NT2/D1 (cell line): ENCODE measurements around the gene MRPL49.

Source experiments
- DNase-seq: peaks from one replicate; pipeline ENCODE4 v3.0.0-alpha.2; 2011; ENCODE audit warnings: low read depth, low spot score
- H3K27me3 ChIP-seq: 2 replicates; pipeline ENCODE4 v1.6.0; 2011; ENCODE audit warnings: mild to moderate bottlenecking; ENCODE audit not compliant: insufficient read length, insufficient read depth
- H3K36me3 ChIP-seq: 2 replicates; pipeline ENCODE4 v1.6.1; 2011; ENCODE audit warnings: mild to moderate bottlenecking, low read length, mixed read lengths; ENCODE audit not compliant: insufficient read depth, insufficient read length
- H3K4me1 ChIP-seq: 2 replicates; pipeline ENCODE4 v1.5.1; 2011; ENCODE audit not compliant: insufficient read depth, insufficient read length
- H3K4me3 ChIP-seq: 2 replicates; pipeline ENCODE4 v1.5.1; 2011; ENCODE audit warnings: low read depth; ENCODE audit not compliant: insufficient read length
- H3K9ac ChIP-seq: 2 replicates; pipeline ENCODE4 v1.6.0; 2011; ENCODE audit warnings: low read depth; ENCODE audit not compliant: insufficient read length
- H3K9me3 ChIP-seq: 2 replicates; pipeline ENCODE4 v1.5.1; 2011; ENCODE audit warnings: mild to moderate bottlenecking, low read length; ENCODE audit not compliant: insufficient read depth
- SUZ12 ChIP-seq: IDR thresholded peaks from 2 replicates; pipeline ENCODE4 v1.6.1; 2011; ENCODE audit not compliant: insufficient read length, insufficient read depth; ENCODE audit errors: extremely low read depth
- YY1 ChIP-seq: IDR thresholded peaks from 2 replicates; pipeline ENCODE4 v1.6.1; 2011; ENCODE audit not compliant: insufficient read length, insufficient read depth
- ZNF274 ChIP-seq: IDR thresholded peaks from 2 replicates; pipeline ENCODE4 v1.6.1; 2011; ENCODE audit warnings: mild to moderate bottlenecking, low read depth, low read length

Gene MRPL49

DNA sequence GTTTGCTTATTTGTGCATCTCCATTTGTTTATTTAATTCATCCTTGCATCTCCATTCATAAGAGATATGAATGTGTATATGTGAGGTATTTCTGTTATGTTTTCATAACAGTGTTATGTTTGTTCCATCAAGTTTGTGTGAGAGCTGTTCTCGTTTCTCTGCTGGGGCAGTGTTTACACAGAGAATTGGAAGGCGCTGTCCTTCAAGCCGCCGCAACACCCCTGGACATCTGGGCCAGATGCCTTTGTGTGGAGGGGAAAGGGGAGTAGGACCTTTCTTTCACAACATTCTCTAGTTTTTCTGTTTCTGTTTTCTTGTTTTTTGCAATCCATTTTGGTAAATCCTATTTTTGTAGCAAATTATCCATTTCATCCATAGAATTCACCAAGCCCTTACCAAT, 17.5 kb upstream of the MRPL49 start:
- H3K36me3 ChIP-seq, result peaks cover 51% of the 10 kb centered on the region
- H3K9ac ChIP-seq, result no peak overlapping the region
- H3K4me1 ChIP-seq, result no peaks in the 10 kb centered on the region
- no peak for DNase-seq
- no peak overlapping the region for H3K4me3 ChIP-seq
- no peak for TF ChIP-seq ZNF274
- no peak for TF ChIP-seq YY1
- TF ChIP-seq SUZ12, result no peak
- H3K27me3 ChIP-seq, result no peaks in the 10 kb centered on the region
- H3K9me3 ChIP-seq, result no peaks in the 10 kb centered on the region

GRCh38 chr11:65107078-65107477, 15.0 kb upstream of the MRPL49 start:
- TF ChIP-seq YY1 (no peak), SUZ12 (no peak), ZNF274 (no peak)
- Histone ChIP-seq H3K36me3 (peaks cover 52% of the 10 kb centered on the region), H3K4me1 (peaks cover 8% of the 10 kb centered on the region), H3K4me3 (no peak overlapping the region), H3K27me3 (no peaks in the 10 kb centered on the region), H3K9ac (no peak overlapping the region), H3K9me3 (no peaks in the 10 kb centered on the region)
- DNase-seq, result no peak

DNA sequence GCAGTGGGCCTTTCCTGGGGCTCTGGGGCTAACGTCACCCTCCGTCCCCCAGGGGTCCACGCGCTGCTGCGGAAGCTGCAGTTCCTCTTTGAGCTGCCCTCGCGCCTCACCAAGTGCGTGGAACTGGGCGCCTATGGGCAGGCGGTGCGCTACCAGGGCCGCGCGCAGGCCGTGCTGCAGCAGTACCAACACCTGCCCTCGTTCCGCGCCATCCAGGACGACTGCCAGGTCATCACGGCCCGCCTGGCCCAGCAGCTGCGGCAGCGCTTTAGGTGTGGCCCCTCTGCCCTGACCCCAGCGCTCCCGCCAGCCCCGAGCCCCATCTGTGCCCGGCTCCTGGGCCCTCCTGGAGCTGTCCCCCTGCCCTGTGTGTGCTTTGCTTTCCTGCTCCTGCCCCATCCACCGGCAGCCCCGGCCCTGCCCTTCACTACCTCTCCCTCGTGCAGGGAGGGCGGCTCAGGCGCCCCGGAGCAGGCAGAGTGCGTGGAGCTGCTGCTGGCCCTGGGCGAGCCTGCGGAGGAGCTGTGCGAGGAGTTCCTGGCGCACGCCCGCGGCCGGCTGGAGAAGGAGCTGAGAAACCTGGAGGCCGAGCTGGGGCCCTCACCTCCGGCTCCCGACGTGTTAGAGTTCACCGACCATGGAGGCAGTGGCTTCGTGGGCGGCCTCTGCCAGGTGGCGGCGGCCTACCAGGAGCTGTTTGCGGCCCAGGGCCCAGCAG, 14.2 kb upstream of the MRPL49 start:
- H3K9ac ChIP-seq, result no peak overlapping the region
- no peak overlapping the region for H3K4me3 ChIP-seq
- peaks cover 46% of the 10 kb centered on the region for H3K36me3 ChIP-seq
- no peaks in the 10 kb centered on the region for H3K27me3 ChIP-seq
- no peak for DNase-seq
- TF ChIP-seq ZNF274 (no peak), SUZ12 (no peak), YY1 (no peak)
- peaks cover 8% of the 10 kb centered on the region for H3K4me1 ChIP-seq
- no peaks in the 10 kb centered on the region for H3K9me3 ChIP-seq

DNA sequence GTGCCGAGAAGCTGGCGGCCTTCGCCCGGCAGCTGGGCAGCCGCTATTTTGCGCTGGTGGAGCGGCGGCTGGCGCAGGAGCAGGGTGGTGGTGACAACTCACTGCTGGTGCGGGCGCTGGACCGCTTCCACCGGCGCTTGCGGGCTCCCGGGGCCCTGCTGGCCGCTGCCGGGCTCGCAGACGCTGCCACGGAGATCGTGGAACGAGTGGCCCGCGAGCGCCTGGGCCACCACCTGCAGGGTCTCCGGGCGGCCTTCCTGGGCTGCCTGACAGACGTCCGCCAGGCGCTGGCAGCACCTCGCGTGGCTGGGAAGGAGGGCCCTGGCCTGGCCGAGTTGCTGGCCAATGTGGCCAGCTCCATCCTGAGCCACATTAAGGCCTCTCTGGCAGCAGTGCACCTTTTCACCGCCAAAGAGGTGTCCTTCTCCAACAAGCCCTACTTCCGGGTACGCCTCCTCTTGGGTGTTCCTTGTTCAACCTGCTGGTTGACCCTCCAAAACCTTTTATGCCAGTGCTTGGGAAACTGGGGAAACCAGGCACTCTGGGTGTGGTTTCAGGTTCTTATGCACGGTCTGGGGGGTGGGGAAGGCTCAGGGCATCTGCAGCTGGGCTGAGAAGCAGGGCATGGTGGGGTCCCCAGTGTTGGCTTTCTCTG, 13.5 kb upstream of the MRPL49 start:
- H3K4me3 ChIP-seq, result no peak overlapping the region
- H3K4me1 ChIP-seq, result peaks cover 8% of the 10 kb centered on the region
- no peaks in the 10 kb centered on the region for H3K27me3 ChIP-seq
- no peak overlapping the region for H3K9ac ChIP-seq
- H3K36me3 ChIP-seq, result peaks cover 44% of the 10 kb centered on the region
- no peak for DNase-seq
- no peak for TF ChIP-seq YY1
- TF ChIP-seq SUZ12, result no peak
- no peak for TF ChIP-seq ZNF274
- no peaks in the 10 kb centered on the region for H3K9me3 ChIP-seq

GRCh38 chr11:65109231-65110198, 12.6 kb upstream of the MRPL49 start:
- DNase-seq, result no peak
- H3K9me3 ChIP-seq, result no peaks in the 10 kb centered on the region

GRCh38 chr11:65110354-65110861, 11.7 kb upstream of the MRPL49 start:
- no peaks in the 10 kb centered on the region for H3K9me3 ChIP-seq
- H3K4me3 ChIP-seq, result no peak overlapping the region
- H3K4me1 ChIP-seq, result peaks cover 14% of the 10 kb centered on the region
- peaks cover 56% of the 10 kb centered on the region for H3K36me3 ChIP-seq
- no peaks in the 10 kb centered on the region for H3K27me3 ChIP-seq
- TF ChIP-seq SUZ12 (no peak), ZNF274 (no peak), YY1 (no peak)
- DNase-seq, result peak; percentile 79
- H3K9ac ChIP-seq, result peak overlapping the region; percentile 54

More at GRCh38 chr11:65109231-65110198, 12.6 kb upstream of the MRPL49 start:
- H3K4me1 ChIP-seq, result peaks cover 8% of the 10 kb centered on the region
- H3K9ac ChIP-seq, result no peak overlapping the region
- TF ChIP-seq ZNF274 (no peak), YY1 (no peak), SUZ12 (no peak)
- no peak overlapping the region for H3K4me3 ChIP-seq
- no peaks in the 10 kb centered on the region for H3K27me3 ChIP-seq
- H3K36me3 ChIP-seq, result peaks cover 48% of the 10 kb centered on the region
